GM21423 (cell line): ENCODE results near the gene YPEL4.

ENCODE experiments used
- ATAC-seq: cut with Tn5 transposase; IDR thresholded peaks from one replicate; pipeline ENCODE4 v1.9.1; 2021; ENCODE audit warnings: mild to moderate bottlenecking, moderate library complexity; ENCODE audit not compliant: unreplicated experiment

The YPEL4 gene

GRCh38 chr11:57634311-57634710 is 15.4 kb downstream of the YPEL4 start:
- ATAC-seq, result no peak

- no peak for ATAC-seq
These were observed 16.2 kb downstream of the YPEL4 start for GRCh38 chr11:57633394-57634070.

DNA sequence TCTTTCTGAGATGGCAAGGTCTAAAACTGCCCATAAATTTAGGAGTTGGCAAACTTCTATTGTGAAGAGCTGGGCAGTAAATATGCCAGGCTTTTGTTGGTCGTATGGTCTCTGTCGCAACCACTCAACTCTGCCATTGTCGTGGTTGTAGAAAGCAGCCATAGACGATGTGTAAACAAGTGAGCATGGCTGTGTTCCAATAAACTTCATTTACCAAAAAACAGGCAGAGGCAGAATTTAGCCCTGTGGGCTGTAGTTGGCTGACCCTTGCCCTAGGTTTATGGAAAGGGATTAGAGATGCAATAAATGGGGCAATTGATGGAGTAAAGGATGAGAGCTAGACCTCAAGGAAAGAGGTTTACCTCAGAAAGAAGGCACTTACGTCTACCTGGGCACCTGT is 17.6 kb downstream of the YPEL4 start:
- ATAC-seq, result no peak

GRCh38 chr11:57630171-57630570 is 19.5 kb downstream of the YPEL4 start:
- ATAC-seq, result no peak

DNA sequence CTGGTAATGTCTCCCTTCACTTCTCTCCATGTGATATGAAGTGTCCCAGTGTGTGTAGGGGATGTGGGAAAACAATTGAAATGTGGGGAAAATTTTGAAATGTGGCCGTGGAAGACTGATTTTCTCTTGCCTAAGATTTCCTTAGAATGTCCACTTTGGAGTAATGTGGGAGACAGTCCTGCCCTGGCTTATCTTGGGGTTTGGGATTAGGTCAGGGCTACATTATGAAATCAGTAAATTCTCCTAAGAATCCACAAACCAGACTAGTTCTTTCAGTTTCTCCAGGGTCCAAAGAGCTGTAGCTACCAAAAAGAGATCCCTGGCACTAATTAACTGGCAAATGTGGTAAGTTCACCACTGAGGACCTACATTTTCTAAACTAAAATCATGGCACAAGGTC is 22.8 kb downstream of the YPEL4 start:
- no peak for ATAC-seq

DNA sequence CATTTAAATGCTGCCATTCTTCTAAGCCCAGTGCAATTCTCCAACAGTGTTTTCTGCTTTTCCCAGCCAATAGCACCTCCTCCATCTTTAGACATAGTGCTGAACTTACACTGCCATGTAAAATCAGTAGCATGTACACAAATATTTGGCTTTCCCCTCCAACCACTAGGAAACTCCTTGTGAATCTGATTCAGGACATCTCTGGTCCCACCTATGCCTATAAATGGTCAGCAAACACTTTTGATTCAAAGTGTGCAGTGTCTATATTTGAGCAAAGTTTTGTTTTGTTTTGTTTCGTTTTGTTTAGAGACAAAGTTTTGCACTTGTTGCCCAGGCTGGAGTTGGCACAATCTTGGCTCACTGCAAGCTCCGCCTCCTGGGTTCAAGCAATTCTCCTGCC is 24.8 kb downstream of the YPEL4 start:
- no peak for ATAC-seq

- no peak for ATAC-seq
These were observed 27.4 kb downstream of the YPEL4 start for GRCh38 chr11:57622263-57622662.

GRCh38 chr11:57620467-57620866 is 29.2 kb downstream of the YPEL4 start:
- ATAC-seq, result no peak

GRCh38 chr11:57619331-57619730 is 30.4 kb downstream of the YPEL4 start:
- ATAC-seq, result no peak

DNA sequence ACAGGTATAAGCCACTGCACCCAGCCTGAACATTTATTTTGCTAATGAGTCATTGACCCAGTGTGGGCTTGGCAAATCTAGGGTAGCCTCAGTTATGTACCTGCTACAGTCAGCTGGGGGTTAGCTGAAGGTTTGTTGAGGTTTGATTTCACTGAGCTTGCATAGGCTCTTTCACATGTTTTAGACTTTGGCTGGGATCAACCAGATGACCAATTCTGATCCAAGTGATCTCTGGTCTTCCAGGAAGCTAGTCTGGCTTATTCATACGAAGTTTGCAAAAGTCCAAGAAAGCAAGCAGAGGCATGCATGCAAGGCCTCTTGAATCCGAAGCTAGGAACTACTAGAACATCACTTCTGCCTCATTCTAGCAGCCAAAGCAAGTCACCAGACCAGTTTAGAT is 31.3 kb downstream of the YPEL4 start:
- no peak for ATAC-seq

- ATAC-seq, result no peak
These were observed 33.1 kb downstream of the YPEL4 start for GRCh38 chr11:57616595-57616994.

DNA sequence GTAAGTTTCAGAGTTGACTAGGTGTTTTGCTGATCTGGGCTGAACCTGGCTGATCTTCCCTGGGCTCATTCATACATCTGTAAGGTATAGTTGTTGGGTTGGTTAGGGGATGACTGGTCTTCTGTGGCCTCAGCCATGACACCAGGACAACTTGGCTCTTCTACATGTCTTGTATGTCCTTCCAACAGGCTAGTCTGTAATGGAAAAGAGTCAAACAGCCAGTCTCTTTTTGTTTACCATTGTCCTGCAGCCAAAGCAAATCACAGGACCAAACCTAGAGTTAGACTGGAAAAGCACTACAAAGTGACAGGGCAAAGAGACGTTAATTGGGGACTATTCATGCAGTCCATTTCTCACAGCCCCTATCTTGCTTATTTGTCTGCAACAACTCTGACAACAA is 34.4 kb downstream of the YPEL4 start:
- no peak for ATAC-seq

DNA sequence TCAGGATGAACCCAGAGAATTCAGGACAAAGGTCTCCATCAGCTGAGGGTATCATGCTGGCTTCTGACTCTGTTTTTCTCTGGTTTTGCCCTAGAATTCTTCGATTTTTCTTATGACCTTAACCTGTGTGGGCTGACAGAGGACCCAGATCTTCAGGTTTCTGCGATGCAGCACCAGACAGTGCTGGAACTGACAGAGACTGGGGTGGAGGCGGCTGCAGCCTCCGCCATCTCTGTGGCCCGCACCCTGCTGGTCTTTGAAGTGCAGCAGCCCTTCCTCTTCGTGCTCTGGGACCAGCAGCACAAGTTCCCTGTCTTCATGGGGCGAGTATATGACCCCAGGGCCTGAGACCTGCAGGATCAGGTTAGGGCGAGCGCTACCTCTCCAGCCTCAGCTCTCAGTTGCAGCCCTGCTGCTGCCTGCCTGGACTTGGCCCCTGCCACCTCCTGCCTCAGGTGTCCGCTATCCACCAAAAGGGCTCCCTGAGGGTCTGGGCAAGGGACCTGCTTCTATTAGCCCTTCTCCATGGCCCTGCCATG is 35.4 kb downstream of the YPEL4 start:
- ATAC-seq, result no peak

GRCh38 chr11:57610170-57610569 is 39.5 kb downstream of the YPEL4 start:
- no peak for ATAC-seq

- no peak for ATAC-seq
These were observed 44.7 kb downstream of the YPEL4 start for GRCh38 chr11:57605028-57605420.

DNA sequence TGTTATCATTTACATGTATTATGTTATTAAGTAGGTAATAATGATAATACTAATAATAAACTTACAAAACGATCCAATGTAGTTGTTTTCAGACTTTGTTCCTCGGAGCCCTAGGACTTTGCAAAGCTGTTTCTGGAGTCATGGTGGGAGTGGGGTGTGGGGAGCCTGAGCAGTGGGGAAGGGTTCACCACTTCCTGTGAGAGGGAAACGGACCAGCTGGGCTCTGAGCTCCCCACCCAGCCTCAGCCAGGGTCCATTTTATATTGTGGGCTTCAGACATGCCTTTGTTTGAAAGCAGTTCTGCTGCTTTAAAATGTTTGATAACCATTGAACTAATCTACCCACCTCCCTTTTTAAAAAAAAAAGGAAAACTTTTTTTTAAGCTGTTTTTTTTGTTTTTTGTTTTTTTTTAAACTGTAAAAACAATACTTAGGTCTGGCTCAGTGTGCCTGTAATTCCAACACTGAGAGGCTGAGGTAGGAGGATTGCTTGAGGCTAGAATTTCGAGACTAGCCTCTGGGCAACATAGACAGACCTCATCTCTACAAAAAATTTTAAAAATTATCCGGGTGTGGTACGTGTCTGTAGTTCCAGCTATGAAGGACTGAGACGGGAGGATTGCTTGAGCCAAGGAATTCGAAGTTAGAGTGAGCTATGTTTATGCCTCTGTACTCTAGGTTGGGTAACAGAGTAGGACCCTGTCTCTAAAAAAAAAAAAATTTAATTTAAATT is 45.2 kb downstream of the YPEL4 start:
- ATAC-seq, result no peak

GRCh38 chr11:57601297-57601696 is 48.4 kb downstream of the YPEL4 start:
- no peak for ATAC-seq

- no peak for ATAC-seq
These were observed 50.3 kb downstream of the YPEL4 start for GRCh38 chr11:57599381-57599780.

DNA sequence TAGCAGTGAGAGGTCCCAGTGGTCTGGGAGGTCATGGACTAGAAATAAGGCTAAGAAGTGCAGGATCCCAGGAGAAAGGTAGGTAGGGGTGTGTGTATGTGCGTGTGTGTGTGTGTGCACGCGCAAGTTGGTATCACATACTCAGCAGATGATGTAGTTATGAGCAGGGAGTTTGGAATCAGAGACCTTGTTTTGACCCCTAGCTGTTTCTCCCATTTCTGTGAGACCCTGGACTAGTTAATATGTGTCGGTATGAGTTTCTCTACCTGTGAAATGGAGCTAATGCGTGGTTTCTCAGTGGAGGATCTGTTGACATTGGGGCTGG is 50.9 kb downstream of the YPEL4 start:
- ATAC-seq, result no peak

DNA sequence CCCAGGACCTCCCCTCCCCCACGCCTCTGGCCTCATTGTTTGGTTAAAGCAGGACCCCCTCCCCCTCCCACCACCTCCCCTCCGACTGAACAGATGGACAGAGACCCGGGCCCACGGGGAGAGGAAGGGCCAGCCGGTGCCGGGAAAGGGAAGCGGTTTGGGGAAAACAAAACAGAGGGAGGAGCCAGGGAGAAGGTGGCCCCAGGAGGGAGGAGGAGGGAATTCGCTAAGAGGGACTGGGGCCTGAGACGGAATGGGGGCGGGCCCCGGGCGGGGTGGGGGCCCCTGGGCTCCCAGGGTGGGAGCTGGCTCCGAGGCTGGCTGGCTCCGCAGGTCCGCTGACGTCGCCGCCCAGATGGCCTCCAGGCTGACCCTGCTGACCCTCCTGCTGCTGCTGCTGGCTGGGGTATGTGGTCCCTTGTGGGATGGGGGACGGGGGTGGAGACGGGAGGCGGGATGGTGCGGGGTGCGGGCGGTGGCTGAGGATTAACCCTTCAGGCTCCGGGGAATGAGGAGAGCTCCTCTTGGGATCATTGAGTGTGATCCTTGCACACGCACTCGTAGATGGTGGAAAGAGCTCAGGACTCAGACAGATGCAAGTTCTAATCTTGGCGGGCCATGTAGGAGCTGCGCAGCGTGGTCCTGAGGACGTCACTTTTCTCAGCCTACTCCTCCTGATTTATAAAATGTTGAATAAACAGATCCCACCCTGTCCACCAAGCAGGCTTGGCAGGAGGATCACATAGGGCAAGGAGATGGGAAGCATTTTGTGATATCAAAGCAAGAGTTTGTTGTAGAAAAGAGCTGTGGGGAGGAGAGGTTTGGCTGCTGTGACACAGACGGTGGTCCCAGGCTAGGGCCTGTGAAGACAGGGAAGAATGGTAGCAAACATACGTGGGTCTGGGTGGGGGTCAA is 51.5 kb downstream of the YPEL4 start:
- no peak for ATAC-seq

DNA sequence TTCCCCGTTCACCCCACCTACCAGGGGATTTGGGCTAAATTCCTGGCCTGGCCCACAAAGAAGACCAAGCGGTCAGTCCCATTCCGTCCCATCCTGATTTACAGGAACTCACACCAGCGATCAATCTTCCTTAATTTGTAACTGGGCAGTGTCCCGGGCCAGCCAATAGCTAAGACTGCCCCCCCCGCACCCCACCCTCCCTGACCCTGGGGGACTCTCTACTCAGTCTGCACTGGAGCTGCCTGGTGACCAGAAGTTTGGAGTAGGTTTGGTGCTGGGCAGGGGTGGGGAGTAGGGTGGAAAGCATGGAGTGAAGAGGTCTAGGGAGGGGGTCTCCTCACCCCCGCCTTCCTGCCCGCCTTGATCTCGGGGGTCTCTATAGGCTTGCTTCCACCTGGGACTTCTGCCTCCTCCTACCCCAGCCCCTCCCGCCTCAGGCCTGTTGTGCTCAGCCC is 52.2 kb downstream of the YPEL4 start, which contains the start of gene SERPING1:
Gene SERPING1 (plus strand): TSS at position 225 of the 455 bp plus-strand sequence. CDS start 586 bp downstream, outside the sequence.
- no peak for ATAC-seq
